ENCODE data around the gene IREB2. TPM values are rescaled to one million over a fixed set of nuclear protein-coding genes. Genes with fewer than 3 reads are reported as not detected.

The IREB2 gene
- polyA plus RNA-seq, 1 of the 3 experiments (the other 2 are of a cell fraction): 9.5 TPM

GRCh38 chr15:78455749-78456148 lies 17.7 kb downstream of the IREB2 start:
- Histone ChIP-seq H3K36me3 (replicated peaks in 1 of 2; ENCODE audit: control insufficient read depth in 1 of 2, insufficient read depth in 2 of 2, low read length in 1 of 2) (peaks cover 4 to 6% of the 10 kb centered on the region in 2 experiments), H3K4me1 (ENCODE audit: control insufficient read depth in 1 of 2, insufficient read depth in 2 of 2, low read depth in 1 of 2, low read length in 1 of 2) (peaks cover 17 to 18% of the 10 kb centered on the region in 2 experiments; a peak in 3 of 4 replicates), H3K4me3 (ENCODE audit: low read depth in 2 of 2, low read length in 1 of 2) (no peak overlapping the region), H3K27ac (ENCODE audit: low read depth in 2 of 2, low read length in 1 of 2) (peak overlapping the region; percentile 61 to 73; a peak in 3 of 4 replicates), H2AFZ (ENCODE audit: low read depth) (no peak overlapping the region), H3K27me3 (ENCODE audit: insufficient read depth) (no peaks in the 10 kb centered on the region), H4K20me1 (ENCODE audit: insufficient read depth) (peaks cover 99% of the 10 kb centered on the region), H3K4me2 (peak overlapping the region; percentile 10; the same call in 1 of the 2 replicates), H3K9me2 (no peaks in the 10 kb centered on the region), H3K9ac (no peak overlapping the region), H3F3A (replicated peaks; ENCODE audit: insufficient read depth) (peaks cover 22% of the 10 kb centered on the region), H3K9me3 (no peaks in the 10 kb centered on the region), H3K79me2 (ENCODE audit: insufficient read depth) (peaks cover 99% of the 10 kb centered on the region)
- 54% methylated on average over 3 of the region's 3 CpGs for WGBS (ENCODE audit: low lambda C conversion rate)
- TF ChIP-seq PBX3 (IDR thresholded peaks at IDR 0.05): peak; percentile 42; the same call in 1 of the 2 replicates
- TF ChIP-seq REST (IDR thresholded peaks at IDR 0.05; ENCODE audit: low read depth, low read length): no peak
- CTCF ChIA-PET: no interaction called here
- no peak for DNase-seq
- POLR2A ChIA-PET: no interaction called here

- POLR2A ChIA-PET: no interaction called here
- H3K4me2 ChIP-seq: peak overlapping the region; percentile 10; the same call in 1 of the 2 replicates
- H3K36me3 ChIP-seq (replicated peaks in 1 of 2; ENCODE audit: control insufficient read depth in 1 of 2, insufficient read depth in 2 of 2, low read length in 1 of 2): peaks cover 6 to 8% of the 10 kb centered on the region in 2 experiments
- H3K27ac ChIP-seq (ENCODE audit: low read depth in 2 of 2, low read length in 1 of 2): peak overlapping the region; percentile 61 to 87; a peak in 3 of 4 replicates
- H3K79me2 ChIP-seq (ENCODE audit: insufficient read depth): peaks cover 99% of the 10 kb centered on the region
- CTCF ChIA-PET: interaction anchor here (1.6 kb wide), 1 partner anchor 32 kb away, joined by 3 read pairs; no protein-coding TSS in a partner anchor
- no peak overlapping the region for H3K9ac ChIP-seq
- peaks cover 99% of the 10 kb centered on the region for H4K20me1 ChIP-seq (ENCODE audit: insufficient read depth)
- no peak for TF ChIP-seq MXI1 (IDR thresholded peaks at IDR 0.05; ENCODE audit: low read depth, low read length)
- TF ChIP-seq SMC3 (IDR thresholded peaks at IDR 0.05; ENCODE audit: low read depth, low read length): no peak
- no peak for TF ChIP-seq CHD2 (IDR thresholded peaks at IDR 0.05; ENCODE audit: low read length, partially characterized antibody)
- no peak for TF ChIP-seq GATA2 (CRISPR knock-in tag; IDR thresholded peaks at IDR 0.05)
- no peak for TF ChIP-seq NFIC (IDR thresholded peaks at IDR 0.05; ENCODE audit: borderline replicate concordance)
- no peak for TF ChIP-seq EP300 (IDR thresholded peaks at IDR 0.05; ENCODE audit: borderline replicate concordance in 1 of 2, low read depth in 1 of 2, low read length in 1 of 2)
- no peak for TF ChIP-seq RFX5 (IDR thresholded peaks at IDR 0.05; ENCODE audit: low read length)
- TF ChIP-seq MAX (IDR thresholded peaks at IDR 0.05; ENCODE audit: low read depth): no peak
- no peak for TF ChIP-seq TAF1 (IDR thresholded peaks at IDR 0.05; ENCODE audit: borderline replicate concordance, low read depth, low read length)
- TF ChIP-seq ZBTB33 (IDR thresholded peaks at IDR 0.05; ENCODE audit: borderline replicate concordance, low read depth): no peak
- no peak for TF ChIP-seq NRF1 (IDR thresholded peaks at IDR 0.05; ENCODE audit: low read depth, low read length)
- no peak for TF ChIP-seq RCOR1 (IDR thresholded peaks at IDR 0.05; ENCODE audit: low read length)
- no peak for TF ChIP-seq REST (IDR thresholded peaks at IDR 0.05; ENCODE audit: low read depth, low read length)
- TF ChIP-seq FOXM1 (IDR thresholded peaks at IDR 0.05; ENCODE audit: low read depth): no peak
- DNase-seq: no peak
- no peaks in the 10 kb centered on the region for H3K27me3 ChIP-seq (ENCODE audit: insufficient read depth)
- H3K4me3 ChIP-seq (ENCODE audit: low read depth in 2 of 2, low read length in 1 of 2): no peak overlapping the region
- H3K9me3 ChIP-seq: no peaks in the 10 kb centered on the region
- 91% methylated on average over 7 of the region's 7 CpGs for WGBS (ENCODE audit: low lambda C conversion rate)
- peaks cover 22% of the 10 kb centered on the region for H3F3A ChIP-seq (replicated peaks; ENCODE audit: insufficient read depth)
- H3K4me1 ChIP-seq (ENCODE audit: control insufficient read depth in 1 of 2, insufficient read depth in 2 of 2, low read depth in 1 of 2, low read length in 1 of 2): peaks cover 20 to 22% of the 10 kb centered on the region in 2 experiments; a peak in 3 of 4 replicates
- no peak overlapping the region for H2AFZ ChIP-seq (ENCODE audit: low read depth)
- no peaks in the 10 kb centered on the region for H3K9me2 ChIP-seq
These were observed 18.4 kb downstream of the IREB2 start for GRCh38 chr15:78456426-78456825.

All from SK-N-SH (cell line).